Sigmoid colon (tissue), 3 donors: ENCODE results near the gene SHISAL1.

Experiments
- POLR2A ChIP-seq, 2 donors: fragments of 450-650 bp; IDR thresholded peaks; one replicate each; pipeline ENCODE4 v1.6.1; 2016; ENCODE audit warnings: antibody characterized with exemption in 2 of 2, mild to moderate bottlenecking in 2 of 2, moderate library complexity in 2 of 2
- TF ChIP-seq, protein P1 (sequence below), 4 experiments: fragments of 450-650 bp in 3 of 4; fragments of 200-600 bp in 1 of 4; IDR thresholded peaks; one replicate each; pipeline ENCODE4 v1.5.1; 2016 to 2019; ENCODE audit warnings: antibody characterized with exemption in 4 of 4, mild to moderate bottlenecking in 3 of 4, moderate library complexity in 2 of 4

DNA sequence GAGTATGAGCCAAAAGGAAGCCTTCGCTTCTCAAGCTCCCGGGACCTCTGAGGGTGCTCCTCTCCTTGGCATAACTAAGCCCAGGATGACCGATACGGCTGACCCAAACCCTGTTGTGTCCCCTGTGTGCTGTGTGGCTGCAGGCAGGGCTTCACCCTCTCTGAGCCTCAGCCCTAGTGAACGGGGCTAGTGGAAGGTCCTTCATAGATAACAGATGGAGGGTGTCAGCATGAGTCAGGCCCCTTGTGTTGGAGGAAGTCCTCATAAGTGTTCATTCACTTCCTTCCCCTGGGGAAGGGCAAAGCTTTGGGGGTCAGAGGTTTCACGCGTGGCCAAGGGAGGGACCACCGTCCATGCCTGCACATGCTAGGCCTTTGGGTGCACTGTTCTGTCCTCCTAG is 21.5 kb downstream of the SHISAL1 start:
- no peak for TF ChIP-seq POLR2A (IDR thresholded peaks at IDR 0.05)
- TF ChIP-seq, protein P1, sequence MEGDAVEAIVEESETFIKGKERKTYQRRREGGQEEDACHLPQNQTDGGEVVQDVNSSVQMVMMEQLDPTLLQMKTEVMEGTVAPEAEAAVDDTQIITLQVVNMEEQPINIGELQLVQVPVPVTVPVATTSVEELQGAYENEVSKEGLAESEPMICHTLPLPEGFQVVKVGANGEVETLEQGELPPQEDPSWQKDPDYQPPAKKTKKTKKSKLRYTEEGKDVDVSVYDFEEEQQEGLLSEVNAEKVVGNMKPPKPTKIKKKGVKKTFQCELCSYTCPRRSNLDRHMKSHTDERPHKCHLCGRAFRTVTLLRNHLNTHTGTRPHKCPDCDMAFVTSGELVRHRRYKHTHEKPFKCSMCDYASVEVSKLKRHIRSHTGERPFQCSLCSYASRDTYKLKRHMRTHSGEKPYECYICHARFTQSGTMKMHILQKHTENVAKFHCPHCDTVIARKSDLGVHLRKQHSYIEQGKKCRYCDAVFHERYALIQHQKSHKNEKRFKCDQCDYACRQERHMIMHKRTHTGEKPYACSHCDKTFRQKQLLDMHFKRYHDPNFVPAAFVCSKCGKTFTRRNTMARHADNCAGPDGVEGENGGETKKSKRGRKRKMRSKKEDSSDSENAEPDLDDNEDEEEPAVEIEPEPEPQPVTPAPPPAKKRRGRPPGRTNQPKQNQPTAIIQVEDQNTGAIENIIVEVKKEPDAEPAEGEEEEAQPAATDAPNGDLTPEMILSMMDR (IDR thresholded peaks at IDR 0.05), result no peak
